Trophoblast cell (in vitro differentiated cells and primary cell): ENCODE results near the gene NKAPL.

Experiments used
- DNase-seq, 2 donors: peaks; one replicate each; pipeline ENCODE4 v3.0.0-alpha.2; 2016
- H2AFZ ChIP-seq: 2 replicates; pipeline ENCODE4 v1.6.1; 2013; ENCODE audit warnings: low read length, moderate library complexity, mild to moderate bottlenecking; ENCODE audit not compliant: insufficient read depth, poor library complexity
- H2AK5ac ChIP-seq: 2 replicates; pipeline ENCODE4 v1.6.1; 2013; ENCODE audit warnings: mild to moderate bottlenecking, low read length
- H2BK120ac ChIP-seq: 2 replicates; pipeline ENCODE4 v1.6.1; 2013; ENCODE audit warnings: low read length, mild to moderate bottlenecking, moderate library complexity; ENCODE audit not compliant: insufficient read depth, poor library complexity
- H2BK12ac ChIP-seq: 2 replicates; pipeline ENCODE4 v1.6.1; 2013; ENCODE audit warnings: mild to moderate bottlenecking, low read length, moderate library complexity
- H2BK5ac ChIP-seq: 2 replicates; pipeline ENCODE4 v1.6.1; 2013; ENCODE audit warnings: low read length, low read depth, moderate library complexity, mild to moderate bottlenecking; ENCODE audit not compliant: poor library complexity
- H3K14ac ChIP-seq: 2 replicates; pipeline ENCODE4 v1.6.1; 2013; ENCODE audit warnings: mild to moderate bottlenecking, low read length
- H3K18ac ChIP-seq: 2 replicates; pipeline ENCODE4 v1.6.1; 2013; ENCODE audit warnings: mild to moderate bottlenecking, low read length
- H3K23ac ChIP-seq: 2 replicates; pipeline ENCODE4 v1.6.1; 2013; ENCODE audit warnings: low read length
- H3K27ac ChIP-seq: 2 replicates; pipeline ENCODE4 v1.5.1; 2013; ENCODE audit warnings: low read depth, mild to moderate bottlenecking, inconsistent platforms, low read length, moderate library complexity
- H3K27me3 ChIP-seq: 2 replicates; pipeline ENCODE4 v1.6.1; 2013; ENCODE audit warnings: inconsistent platforms, mild to moderate bottlenecking, low read length, moderate library complexity; ENCODE audit not compliant: insufficient read depth
- H3K36me3 ChIP-seq, 2 experiments: 1 replicate in 1 of 2; 2 replicates in 1 of 2; pipeline ENCODE4 v1.6.1; 2013; ENCODE audit warnings: low read length in 2 of 2, mild to moderate bottlenecking in 2 of 2, moderate library complexity in 1 of 2; ENCODE audit not compliant: insufficient read depth in 2 of 2, control insufficient read depth in 1 of 2
- H3K4ac ChIP-seq: 2 replicates; pipeline ENCODE4 v1.6.1; 2013; ENCODE audit warnings: low read depth, mild to moderate bottlenecking, low read length, moderate library complexity
- H3K4me1 ChIP-seq, 2 experiments: 1 replicate in 1 of 2; 2 replicates in 1 of 2; pipeline ENCODE4 v1.6.1; 2013; ENCODE audit warnings: low read length in 2 of 2, mild to moderate bottlenecking in 2 of 2, moderate library complexity in 1 of 2; ENCODE audit not compliant: insufficient read depth in 2 of 2, control insufficient read depth in 1 of 2
- H3K4me2 ChIP-seq: 2 replicates; pipeline ENCODE4 v1.6.1; 2013; ENCODE audit warnings: inconsistent platforms, mild to moderate bottlenecking, low read length, moderate library complexity
- H3K4me3 ChIP-seq: 2 replicates; pipeline ENCODE4 v1.5.1; 2013; ENCODE audit warnings: mild to moderate bottlenecking, low read depth, low read length, inconsistent platforms
- H3K79me1 ChIP-seq: one replicate; pipeline ENCODE4 v1.6.1; 2013; ENCODE audit warnings: low read length
- H3K79me2 ChIP-seq: 2 replicates; pipeline ENCODE4 v1.6.1; 2013; ENCODE audit warnings: low read length, mild to moderate bottlenecking; ENCODE audit not compliant: control insufficient read depth, insufficient read depth, poor library complexity
- H3K9ac ChIP-seq: 2 replicates; pipeline ENCODE4 v1.6.1; 2013; ENCODE audit warnings: mild to moderate bottlenecking, low read length
- H3K9me3 ChIP-seq: 2 replicates; pipeline ENCODE4 v1.6.1; 2013; ENCODE audit warnings: low read depth, mild to moderate bottlenecking, control low read depth, inconsistent platforms, low read length; ENCODE audit not compliant: insufficient read depth
- H4K12ac ChIP-seq: 2 replicates; pipeline ENCODE4 v1.6.1; 2013; ENCODE audit warnings: low read depth, mild to moderate bottlenecking, low read length, moderate library complexity
- H4K8ac ChIP-seq: 2 replicates; pipeline ENCODE4 v1.6.1; 2013; ENCODE audit warnings: low read depth, mild to moderate bottlenecking, low read length, moderate library complexity
- H4K91ac ChIP-seq: one replicate; pipeline ENCODE4 v1.6.1; 2013; ENCODE audit warnings: low read depth, mild to moderate bottlenecking, low read length, moderate library complexity
- WGBS: extraction: QIAGEN DNeasy Blood & Tissue Kit; methylation state at CpG from one replicate; pipeline ENCODE4 v1.1.7; 2013; ENCODE audit warnings: missing lambda C conversion rate; ENCODE audit not compliant: insufficient read length, insufficient coverage; ENCODE audit errors: extremely low coverage; 5-methylcytosine and 5-hydroxymethylcytosine counted together

Gene NKAPL

DNA sequence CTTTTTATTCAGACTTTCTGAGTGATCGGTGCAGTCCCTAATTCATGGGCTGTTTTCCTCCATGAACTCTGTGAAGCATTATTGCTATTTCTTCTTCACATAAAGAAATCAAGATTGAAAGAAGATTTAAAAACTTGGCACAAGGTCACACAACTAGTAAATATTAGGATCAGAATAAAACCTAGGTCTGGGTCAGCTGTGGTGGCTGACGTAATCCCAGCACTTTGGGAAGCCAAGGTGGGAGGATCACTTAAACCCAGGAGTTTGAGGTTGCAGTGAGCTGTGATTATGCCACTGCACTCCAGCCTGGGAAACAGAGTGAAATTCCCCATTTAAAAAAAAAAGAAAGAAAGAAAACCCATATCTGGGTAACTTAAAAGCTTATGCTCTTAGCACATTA is 32.6 kb upstream of the NKAPL start:
- Histone ChIP-seq H2AK5ac (no peak overlapping the region), H3K9me3 (no peaks in the 10 kb centered on the region), H3K9ac (no peak overlapping the region), H3K18ac (no peak overlapping the region), H4K8ac (no peak overlapping the region), H3K4ac (no peak overlapping the region), H3K4me3 (no peak overlapping the region), H3K36me3 (peaks cover 14 to 25% of the 10 kb centered on the region in 2 experiments), H3K4me2 (no peak overlapping the region), H2BK12ac (no peak overlapping the region), H3K14ac (no peak overlapping the region), H3K27ac (no peak overlapping the region), H3K4me1 (peaks cover 0 to 2% of the 10 kb centered on the region in 2 experiments), H3K79me2 (peaks cover 2% of the 10 kb centered on the region), H2AFZ (no peak overlapping the region), H4K12ac (no peak overlapping the region), H2BK120ac (no peak overlapping the region), H3K23ac (no peak overlapping the region), H4K91ac (no peak overlapping the region), H3K27me3 (peaks cover 2% of the 10 kb centered on the region), H2BK5ac (no peak overlapping the region), H3K79me1 (peaks cover 4% of the 10 kb centered on the region)
- no peak for DNase-seq
- WGBS, result no CpG with 5 or more reads among the region's 2 CpGs

DNA sequence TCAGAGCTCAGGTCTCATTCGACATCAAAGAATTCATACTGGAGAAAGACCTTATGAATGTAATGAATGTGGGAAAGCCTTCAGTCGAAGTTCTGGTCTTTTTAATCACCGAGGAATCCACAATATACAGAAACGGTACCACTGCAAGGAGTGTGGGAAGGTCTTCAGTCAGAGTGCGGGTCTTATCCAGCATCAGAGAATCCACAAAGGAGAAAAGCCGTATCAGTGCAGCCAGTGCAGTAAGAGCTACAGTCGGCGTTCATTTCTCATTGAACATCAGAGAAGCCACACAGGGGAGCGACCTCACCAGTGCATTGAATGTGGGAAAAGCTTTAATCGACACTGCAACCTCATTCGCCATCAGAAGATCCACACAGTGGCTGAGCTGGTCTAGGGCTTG is 26.3 kb upstream of the NKAPL start:
- Histone ChIP-seq H3K79me2 (no peaks in the 10 kb centered on the region), H2BK120ac (no peak overlapping the region), H3K79me1 (no peaks in the 10 kb centered on the region), H3K27ac (no peak overlapping the region), H3K14ac (no peak overlapping the region), H4K91ac (no peak overlapping the region), H3K4me1 (no peaks in the 10 kb centered on the region), H3K4me2 (no peak overlapping the region), H2BK5ac (no peak overlapping the region), H3K4me3 (peak overlapping the region; percentile 16), H3K9ac (no peak overlapping the region), H3K23ac (no peak overlapping the region), H2BK12ac (no peak overlapping the region), H3K36me3 (peaks cover 22 to 43% of the 10 kb centered on the region in 2 experiments), H2AFZ (no peak overlapping the region), H3K27me3 (no peaks in the 10 kb centered on the region), H4K12ac (no peak overlapping the region), H3K18ac (no peak overlapping the region), H3K4ac (no peak overlapping the region), H2AK5ac (no peak overlapping the region), H4K8ac (no peak overlapping the region), H3K9me3 (peaks cover 1% of the 10 kb centered on the region)
- no peak for DNase-seq
- WGBS, result no CpG with 5 or more reads among the region's 11 CpGs

DNA sequence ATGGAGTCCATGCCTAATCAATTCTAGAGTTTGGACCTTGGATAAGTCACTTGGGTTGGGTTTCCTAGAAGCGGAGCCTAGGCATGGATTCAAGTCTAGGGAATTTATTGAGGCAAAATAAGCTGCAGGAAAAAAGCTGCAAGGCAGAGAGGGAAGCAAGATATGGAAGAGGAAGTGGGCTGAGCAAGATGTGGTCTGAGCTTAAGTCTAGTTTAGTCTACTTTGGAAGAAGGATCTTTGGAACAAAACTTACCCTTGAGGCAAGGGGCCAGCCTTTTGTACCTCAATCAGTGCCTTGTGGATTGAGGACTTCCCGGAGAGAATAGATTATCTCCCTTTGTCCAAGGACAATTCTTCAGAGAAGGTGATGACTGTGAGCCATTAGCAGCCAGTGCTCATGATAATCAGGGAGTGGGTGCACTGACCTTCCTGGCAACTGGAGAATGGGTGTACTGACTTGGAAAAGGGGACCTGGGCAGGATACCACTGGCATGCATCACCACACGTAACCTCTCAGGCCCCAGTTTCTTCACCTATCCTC is 23.1 kb upstream of the NKAPL start:
- Histone ChIP-seq H2BK12ac (no peak overlapping the region), H3K4me2 (no peak overlapping the region), H2AFZ (no peak overlapping the region), H3K4me1 (no peaks in the 10 kb centered on the region), H4K8ac (no peak overlapping the region), H3K9me3 (peaks cover 3% of the 10 kb centered on the region), H3K14ac (no peak overlapping the region), H3K79me2 (no peaks in the 10 kb centered on the region), H3K4ac (no peak overlapping the region), H3K79me1 (no peaks in the 10 kb centered on the region), H3K27ac (no peak overlapping the region), H3K18ac (no peak overlapping the region), H3K36me3 (peaks cover 17 to 32% of the 10 kb centered on the region in 2 experiments), H3K9ac (no peak overlapping the region), H2AK5ac (no peak overlapping the region), H2BK5ac (no peak overlapping the region), H3K23ac (no peak overlapping the region), H4K12ac (no peak overlapping the region), H4K91ac (no peak overlapping the region), H3K27me3 (no peaks in the 10 kb centered on the region), H3K4me3 (no peak overlapping the region), H2BK120ac (no peak overlapping the region)
- no CpG with 5 or more reads among the region's 3 CpGs for WGBS
- no peak for DNase-seq

DNA sequence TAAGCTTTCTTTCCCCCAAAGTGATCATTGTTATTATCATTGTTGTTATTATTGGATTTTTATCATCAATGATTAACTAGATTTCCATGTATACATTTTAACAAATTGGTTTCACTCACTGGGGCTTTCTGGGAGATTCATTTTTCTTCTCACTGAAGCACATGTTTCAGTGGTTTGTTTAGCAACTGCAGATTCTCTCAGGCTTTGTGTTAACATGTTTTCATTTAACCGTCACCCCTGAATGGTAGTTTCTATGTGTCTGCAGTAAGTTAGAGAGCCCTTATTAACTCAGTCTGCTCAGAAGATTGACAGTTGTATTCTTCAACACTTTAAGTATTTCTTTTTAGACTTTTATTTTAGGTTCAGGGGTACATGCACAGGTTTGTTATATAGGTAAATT is 19.5 kb upstream of the NKAPL start:
- peaks cover 3% of the 10 kb centered on the region for H3K9me3 ChIP-seq
- H3K27me3 ChIP-seq, result no peaks in the 10 kb centered on the region
- peaks cover 5 to 8% of the 10 kb centered on the region in 2 experiments for H3K36me3 ChIP-seq
- H4K8ac ChIP-seq, result no peak overlapping the region
- H2BK120ac ChIP-seq, result no peak overlapping the region
- no peak overlapping the region for H2AFZ ChIP-seq
- no CpG with 5 or more reads among the region's 1 CpG for WGBS
- no peak overlapping the region for H3K27ac ChIP-seq
- H3K4me2 ChIP-seq, result no peak overlapping the region
- H3K14ac ChIP-seq, result no peak overlapping the region
- H3K79me1 ChIP-seq, result no peaks in the 10 kb centered on the region
- no peak overlapping the region for H2BK5ac ChIP-seq
- H3K4me1 ChIP-seq, result no peaks in the 10 kb centered on the region
- no peak overlapping the region for H4K91ac ChIP-seq
- no peak overlapping the region for H4K12ac ChIP-seq
- DNase-seq, result no peak
- H3K4ac ChIP-seq, result no peak overlapping the region
- no peak overlapping the region for H3K4me3 ChIP-seq
- no peak overlapping the region for H2AK5ac ChIP-seq
- H3K79me2 ChIP-seq, result no peaks in the 10 kb centered on the region
- H3K9ac ChIP-seq, result no peak overlapping the region
- no peak overlapping the region for H3K18ac ChIP-seq
- no peak overlapping the region for H2BK12ac ChIP-seq
- no peak overlapping the region for H3K23ac ChIP-seq
